A549 (cell line): Measurements from ENCODE around the gene SUCNR1. TPM values are rescaled to one million over a fixed set of nuclear protein-coding genes. Genes with fewer than 3 reads are reported as not detected.

Experiments
- ATAC-seq, 2 experiments: fragments of 200-7000 bp in 1 of 2; fragments of >200 bp in 1 of 2; cut with Nextera tagmentation in 1 of 2; cut with Tn5 transposase in 1 of 2; 3 replicates each; pipeline versions ENCODE4 v1.8.0 to v1.9.1; 2018 to 2020; ENCODE audit warnings: mild to moderate bottlenecking in 1 of 2, moderate library complexity in 1 of 2
- CTCF ChIA-PET: fragments of 300-600 bp; sonication (Branson Sonifier 250); formaldehyde crosslinking; extraction: SDS; loops from one replicate; lab custom pipeline; 2021; ENCODE audit warnings: antibody characterized with exemption, inconsistent platforms; lab: Yijun Ruan, JAX
- POLR2A ChIA-PET: fragments of 350-600 bp; formaldehyde crosslinking; extraction: SDS; loops from one replicate; lab custom pipeline; 2021; ENCODE audit warnings: antibody characterized with exemption, inconsistent platforms; lab: Yijun Ruan, JAX
- DNase-seq, 2 experiments: peaks; one replicate each; pipeline versions ENCODE4 v3.0.0 to v3.0.0-alpha.2; 2011 to 2016; ENCODE audit warnings: low read depth in 1 of 2, low spot score in 1 of 2
- FAIRE-seq: peaks from 2 replicates; lab custom pipeline; 2011; peaks lifted over from hg19 to GRCh38; lab: Jason Lieb, UNC
- H3K27ac ChIP-seq, 2 experiments: fragments of >200 bp; sonication (Bioruptor Twin); formaldehyde crosslinking; 3 replicates each; pipeline ENCODE4 v1.5.1; 2016 to 2017
- H3K4me1 ChIP-seq: fragments of >200 bp; sonication (Bioruptor Twin); formaldehyde crosslinking; 3 replicates; pipeline ENCODE4 v1.6.1; 2016
- H3K4me2 ChIP-seq: fragments of >200 bp; sonication (Bioruptor Twin); formaldehyde crosslinking; 3 replicates; pipeline ENCODE4 v1.6.1; 2016
- H3K4me3 ChIP-seq: fragments of >200 bp; sonication (Bioruptor Twin); formaldehyde crosslinking; 3 replicates; pipeline ENCODE4 v1.5.1; 2016
- H3K9me3 ChIP-seq: fragments of >200 bp; sonication (Bioruptor Twin); formaldehyde crosslinking; 3 replicates; pipeline ENCODE4 v1.6.1; 2016
- BHLHE40 ChIP-seq: IDR thresholded peaks from 2 replicates; pipeline ENCODE4 v1.6.1; 2012; ENCODE audit warnings: low read depth, low read length, inconsistent platforms
- CEBPB ChIP-seq, 2 experiments: fragments of >200 bp in 1 of 2; sonication (Bioruptor Twin) in 1 of 2; formaldehyde crosslinking in 1 of 2; IDR thresholded peaks; 2 replicates each; pipeline ENCODE4 v1.6.1; 2012 to 2016
- CHD2 ChIP-seq: fragments of 150-350 bp; IDR thresholded peaks from 2 replicates; pipeline ENCODE4 v1.6.1; 2014; ENCODE audit warnings: low read length; ENCODE audit not compliant: partially characterized antibody
- EHMT2 ChIP-seq: fragments of 200-600 bp; sonication (generic); IDR thresholded peaks from 2 replicates; pipeline ENCODE4 v1.6.1; 2016; ENCODE audit warnings: antibody characterized with exemption, low read depth, mild to moderate bottlenecking, moderate library complexity
- FOXS1 ChIP-seq: fragments of 250-450 bp; sonication (Bioruptor Pico); IDR thresholded peaks from 2 replicates; pipeline ENCODE4 v1.5.0; 2020; ENCODE audit warnings: mild to moderate bottlenecking, moderate library complexity
- HEYL ChIP-seq: fragments of 250-450 bp; sonication (Bioruptor Pico); IDR thresholded peaks from 2 replicates; pipeline ENCODE4 v1.8.0; 2021; ENCODE audit warnings: mild to moderate bottlenecking, moderate library complexity
- JUN ChIP-seq, 2 experiments: fragments of >200 bp; sonication (Bioruptor Twin); formaldehyde crosslinking; IDR thresholded peaks; 2 replicates in 1 of 2; 3 replicates in 1 of 2; pipeline ENCODE4 v1.6.1; 2016 to 2017
- KDM1A ChIP-seq: fragments of 200-600 bp; sonication (generic); IDR thresholded peaks from 2 replicates; pipeline ENCODE4 v1.6.1; 2016; ENCODE audit warnings: low read depth, mild to moderate bottlenecking
- KDM5A ChIP-seq: fragments of 200-600 bp; sonication (generic); IDR thresholded peaks from 2 replicates; pipeline ENCODE4 v1.6.1; 2016; ENCODE audit warnings: antibody characterized with exemption, mild to moderate bottlenecking
- MAFK ChIP-seq: fragments of 450-650 bp; IDR thresholded peaks from 2 replicates; pipeline ENCODE4 v1.6.1; 2014; ENCODE audit not compliant: partially characterized antibody
- MAX ChIP-seq: IDR thresholded peaks from 2 replicates; pipeline ENCODE4 v1.6.1; 2012
- NR3C1 ChIP-seq: fragments of >200 bp; sonication (Bioruptor Twin); formaldehyde crosslinking; IDR thresholded peaks from 3 replicates; pipeline ENCODE4 v1.6.1; 2017
- POLR2A ChIP-seq: IDR thresholded peaks from 2 replicates; pipeline ENCODE4 v1.6.1; 2012; ENCODE audit warnings: mild to moderate bottlenecking, low read length
- RCOR1 ChIP-seq: fragments of 150-350 bp; IDR thresholded peaks from 2 replicates; pipeline ENCODE4 v1.6.1; 2014; ENCODE audit warnings: antibody characterized with exemption, low read length, low read depth
- RFX5 ChIP-seq: fragments of 450-650 bp; IDR thresholded peaks from 2 replicates; pipeline ENCODE4 v1.7.1; 2014; ENCODE audit warnings: antibody characterized with exemption, mild to moderate bottlenecking, moderate library complexity
- SMC3 ChIP-seq: fragments of >200 bp; sonication (Bioruptor Twin); formaldehyde crosslinking; IDR thresholded peaks from 3 replicates; pipeline ENCODE4 v1.6.1; 2018; ENCODE audit warnings: inconsistent platforms
- SREBF2 ChIP-seq: fragments of 450-650 bp; IDR thresholded peaks from 2 replicates; pipeline ENCODE4 v1.6.1; 2014; ENCODE audit warnings: mild to moderate bottlenecking, moderate library complexity
- TFCP2L1 ChIP-seq: fragments of 250-450 bp; sonication (Bioruptor Pico); IDR thresholded peaks from 2 replicates; pipeline ENCODE4 v1.5.0; 2021; ENCODE audit warnings: mild to moderate bottlenecking
- USF2 ChIP-seq: fragments of 450-650 bp; IDR thresholded peaks from 2 replicates; pipeline ENCODE4 v1.6.1; 2014; ENCODE audit warnings: antibody characterized with exemption
- ZC3H11A ChIP-seq: fragments of 450-650 bp; IDR thresholded peaks from 2 replicates; pipeline ENCODE4 v1.6.1; 2014; ENCODE audit warnings: antibody characterized with exemption, mild to moderate bottlenecking
- ZNF302 ChIP-seq: fragments of 250-450 bp; sonication (Bioruptor Pico); IDR thresholded peaks from 2 replicates; pipeline ENCODE4 v1.9.0; 2021; ENCODE audit warnings: inconsistent platforms, mild to moderate bottlenecking, moderate library complexity
- ZSCAN20 ChIP-seq: fragments of 250-450 bp; sonication (Bioruptor Pico); IDR thresholded peaks from 2 replicates; pipeline ENCODE4 v1.8.0; 2022; ENCODE audit warnings: mild to moderate bottlenecking, moderate library complexity
- WGBS: methylation state at CpG from one replicate; pipeline ENCODE4 v1.1.6; 2017; ENCODE audit errors: missing lambda C conversion rate; 5-methylcytosine and 5-hydroxymethylcytosine counted together
- polyA plus RNA-seq, 4 experiments: library from polyadenylated mRNA; depleted of rRNA in 3 of 4; stranded (reverse); fragments of >200 nt; fragmentation: RNase III in 1 of 4; extraction: RNeasy Plus Mini Kit Qiagen cat#74134 plus additional on column Dnase treatment in 1 of 4; gene quantifications; 2 replicates in 3 of 4; 3 replicates in 1 of 4; pipeline ENCODE4 v1.2.3, GENCODE V29; 2011 to 2017
- TF ChIP-seq, protein P1 (sequence below): IDR thresholded peaks from 2 replicates; pipeline ENCODE4 v1.6.1; 2012
- TF ChIP-seq, protein P2 (sequence below): fragments of 250-450 bp; sonication (Bioruptor Pico); IDR thresholded peaks from 2 replicates; pipeline ENCODE4 v1.5.0; 2020; ENCODE audit warnings: low read depth, mild to moderate bottlenecking, moderate library complexity

SUCNR1 gene
- polyA plus RNA-seq, 2 of the 4 experiments (the other 2 are of a cell fraction) = 0.27 to 1.4 TPM

DNA sequence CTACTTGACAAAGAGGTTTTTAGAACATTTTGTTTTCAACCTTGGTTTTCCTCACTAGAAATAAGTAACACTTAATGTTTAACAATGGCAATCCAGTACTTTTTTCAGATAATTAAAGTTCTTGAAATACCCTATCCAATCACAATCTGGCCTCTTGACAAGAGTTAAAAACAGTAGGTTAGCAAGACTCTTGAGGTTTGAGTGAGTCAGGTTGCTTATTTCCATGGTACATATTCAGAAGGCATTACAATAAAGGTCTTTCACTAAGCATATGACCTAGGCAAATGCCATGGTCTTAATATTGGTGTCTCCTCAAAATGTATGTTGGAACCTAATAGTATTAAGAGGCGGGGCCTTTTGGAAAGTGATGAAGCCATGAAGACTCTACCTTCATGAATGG lies 5.6 kb downstream of the SUCNR1 start:
- peak; percentile 36 for FAIRE-seq
- ATAC-seq = no peak
- POLR2A ChIA-PET = no interaction called here

DNA sequence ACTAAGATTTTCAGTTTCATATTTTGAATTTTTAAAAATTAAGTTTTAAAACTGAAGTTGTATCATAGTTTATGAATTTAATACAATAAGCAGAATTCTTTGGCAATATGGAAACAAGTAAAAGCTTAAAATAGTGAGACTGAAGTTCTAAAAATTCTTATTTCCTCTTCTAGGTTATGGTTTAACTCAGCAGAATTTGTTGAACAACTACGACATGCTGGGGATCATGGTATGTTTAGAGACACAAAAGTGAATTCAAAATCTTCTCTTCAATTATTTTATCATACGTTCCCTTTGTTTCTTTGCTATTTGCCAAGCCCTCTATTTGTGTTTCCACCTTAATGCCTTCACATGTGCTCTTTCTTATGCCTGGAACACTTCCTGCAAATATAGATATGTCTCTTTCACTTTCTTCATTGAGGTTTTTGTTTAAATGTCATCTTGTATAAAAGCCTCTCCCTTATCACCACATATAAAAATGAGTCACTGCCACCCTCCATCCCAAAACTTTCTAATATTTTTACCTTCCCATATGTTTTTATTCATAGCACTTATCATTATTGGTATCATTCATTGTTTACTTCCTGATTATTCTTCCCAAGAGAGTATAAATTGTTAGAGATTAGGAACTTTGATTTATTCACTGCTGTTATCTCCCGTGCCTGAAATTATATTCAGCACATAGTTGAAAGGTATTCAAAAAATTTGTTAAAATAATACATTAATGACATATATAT lies 6.4 kb downstream of the SUCNR1 start:
- Histone ChIP-seq H3K9me3 (no peaks in the 10 kb centered on the region; the same call in 2 of the 3 replicates), H3K4me3 (no peak overlapping the region), H3K4me2 (no peak overlapping the region), H3K4me1 (peaks cover 16% of the 10 kb centered on the region; the same call in 2 of the 3 replicates), H3K27ac (no peak overlapping the region)
- ChIA-PET POLR2A (no interaction called here), CTCF (no interaction called here)
- 73% methylated on average over 3 of the region's 3 CpGs for WGBS
- DNase-seq (no peak), FAIRE-seq (no peak), ATAC-seq (no peak)
- TF ChIP-seq ZSCAN20 (CRISPR knock-in tag) (no peak), SMC3 (no peak), RFX5 (no peak), FOXS1 (CRISPR knock-in tag) (no peak), MAX (no peak), TFCP2L1 (CRISPR knock-in tag) (no peak), SREBF2 (no peak), HEYL (CRISPR knock-in tag) (no peak), CHD2 (no peak), ZC3H11A (no peak), MAFK (no peak), POLR2A (no peak)
- TF ChIP-seq, protein P1, sequence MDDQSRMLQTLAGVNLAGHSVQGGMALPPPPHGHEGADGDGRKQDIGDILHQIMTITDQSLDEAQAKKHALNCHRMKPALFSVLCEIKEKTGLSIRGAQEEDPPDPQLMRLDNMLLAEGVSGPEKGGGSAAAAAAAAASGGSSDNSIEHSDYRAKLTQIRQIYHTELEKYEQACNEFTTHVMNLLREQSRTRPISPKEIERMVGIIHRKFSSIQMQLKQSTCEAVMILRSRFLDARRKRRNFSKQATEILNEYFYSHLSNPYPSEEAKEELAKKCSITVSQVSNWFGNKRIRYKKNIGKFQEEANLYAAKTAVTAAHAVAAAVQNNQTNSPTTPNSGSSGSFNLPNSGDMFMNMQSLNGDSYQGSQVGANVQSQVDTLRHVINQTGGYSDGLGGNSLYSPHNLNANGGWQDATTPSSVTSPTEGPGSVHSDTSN = no peak
- TF ChIP-seq, protein P2, sequence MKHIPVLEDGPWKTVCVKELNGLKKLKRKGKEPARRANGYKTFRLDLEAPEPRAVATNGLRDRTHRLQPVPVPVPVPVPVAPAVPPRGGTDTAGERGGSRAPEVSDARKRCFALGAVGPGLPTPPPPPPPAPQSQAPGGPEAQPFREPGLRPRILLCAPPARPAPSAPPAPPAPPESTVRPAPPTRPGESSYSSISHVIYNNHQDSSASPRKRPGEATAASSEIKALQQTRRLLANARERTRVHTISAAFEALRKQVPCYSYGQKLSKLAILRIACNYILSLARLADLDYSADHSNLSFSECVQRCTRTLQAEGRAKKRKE (CRISPR knock-in tag) = no peak

More for the DNA sequence above, 5.6 kb downstream of the SUCNR1 start:
- CTCF ChIA-PET = no interaction called here
- peaks cover 17% of the 10 kb centered on the region; the same call in 2 of the 3 replicates for H3K4me1 ChIP-seq
- 37% methylated on average over 1 of the region's 1 CpG for WGBS
- no peak for DNase-seq
- no peak overlapping the region for H3K4me2 ChIP-seq
- TF ChIP-seq EHMT2 = no peak
- TF ChIP-seq CEBPB (IDR thresholded peaks at IDR 0.05) = no peak
- no peak for TF ChIP-seq BHLHE40
- no peak for TF ChIP-seq RCOR1
- no peak for TF ChIP-seq ZSCAN20 (CRISPR knock-in tag)
- no peak for TF ChIP-seq USF2
- TF ChIP-seq KDM1A = no peak
- no peak for TF ChIP-seq KDM5A
- no peak for TF ChIP-seq FOXS1 (CRISPR knock-in tag)
- TF ChIP-seq, protein P2 (CRISPR knock-in tag) = no peak
- TF ChIP-seq TFCP2L1 (CRISPR knock-in tag) = no peak
- no peak overlapping the region for H3K4me3 ChIP-seq
- H3K9me3 ChIP-seq = no peaks in the 10 kb centered on the region
- no peak overlapping the region for H3K27ac ChIP-seq

DNA sequence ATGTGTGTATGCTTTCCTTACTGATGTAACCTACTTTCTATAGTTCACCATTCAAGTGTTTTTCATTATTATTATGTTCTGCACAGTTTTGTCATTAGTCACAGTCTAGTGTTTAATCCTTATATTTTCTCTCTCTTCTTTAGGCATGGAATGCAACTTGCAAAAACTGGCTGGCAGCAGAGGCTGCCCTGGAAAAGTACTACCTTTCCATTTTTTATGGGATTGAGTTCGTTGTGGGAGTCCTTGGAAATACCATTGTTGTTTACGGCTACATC lies 6.9 kb downstream of the SUCNR1 start:
- no peaks in the 10 kb centered on the region; the same call in 2 of the 3 replicates for H3K9me3 ChIP-seq
- H3K4me1 ChIP-seq = peaks cover 11% of the 10 kb centered on the region; the same call in 2 of the 3 replicates
- WGBS = 89% methylated on average over 2 of the region's 2 CpGs
- ChIA-PET POLR2A (no interaction called here), CTCF (no interaction called here)
- H3K27ac ChIP-seq = no peak overlapping the region
- H3K4me3 ChIP-seq = no peak overlapping the region
- DNase-seq = no peak
- no peak for ATAC-seq
- TF ChIP-seq JUN (IDR thresholded peaks at IDR 0.05) (no peak), BHLHE40 (no peak), ZNF302 (CRISPR knock-in tag) (no peak), NR3C1 (no peak)
- no peak overlapping the region for H3K4me2 ChIP-seq
- FAIRE-seq = no peak
